Ishikawa (cell line): ENCODE results near the gene RGS7.

Source experiments
- CEBPB ChIP-seq: IDR thresholded peaks from 2 replicates; pipeline ENCODE4 v1.6.1; 2012
- CREB1 ChIP-seq: IDR thresholded peaks from 2 replicates; pipeline ENCODE4 v1.6.1; 2012; ENCODE audit warnings: low read depth
- EGR1 ChIP-seq: IDR thresholded peaks from 2 replicates; pipeline ENCODE4 v1.6.1; 2012
- EP300 ChIP-seq: IDR thresholded peaks from 2 replicates; pipeline ENCODE4 v1.6.1; 2012; ENCODE audit warnings: borderline replicate concordance
- FOXM1 ChIP-seq: IDR thresholded peaks from 2 replicates; pipeline ENCODE4 v1.6.1; 2012; ENCODE audit warnings: low read depth, borderline replicate concordance
- MAX ChIP-seq: IDR thresholded peaks from 2 replicates; pipeline ENCODE4 v1.6.1; 2012
- NFIC ChIP-seq: IDR thresholded peaks from 2 replicates; pipeline ENCODE4 v1.6.1; 2012
- RAD21 ChIP-seq: IDR thresholded peaks from 2 replicates; pipeline ENCODE4 v1.6.1; 2012; ENCODE audit warnings: low read depth
- REST ChIP-seq: IDR thresholded peaks from 2 replicates; pipeline ENCODE4 v1.6.1; 2012; ENCODE audit warnings: low read depth, mild to moderate bottlenecking
- TAF1 ChIP-seq: IDR thresholded peaks from 2 replicates; pipeline ENCODE4 v1.6.1; 2012; ENCODE audit warnings: low read depth, mild to moderate bottlenecking
- TCF12 ChIP-seq: IDR thresholded peaks from 2 replicates; pipeline ENCODE4 v1.6.1; 2012; ENCODE audit warnings: low read depth
- TEAD4 ChIP-seq: IDR thresholded peaks from 2 replicates; pipeline ENCODE4 v1.6.1; 2012
- USF1 ChIP-seq: IDR thresholded peaks from 2 replicates; pipeline ENCODE4 v1.6.1; 2012
- YY1 ChIP-seq: IDR thresholded peaks from 2 replicates; pipeline ENCODE4 v1.6.1; 2012; ENCODE audit warnings: low read depth
- ZBTB7A ChIP-seq: IDR thresholded peaks from 2 replicates; pipeline ENCODE4 v1.6.1; 2012; ENCODE audit warnings: low read depth

Gene RGS7

GRCh38 chr1:241357366-241358340, 648 bp upstream of the RGS7 start:
- no peak for TF ChIP-seq EP300
- no peak for TF ChIP-seq EGR1
- TF ChIP-seq REST: no peak
- TF ChIP-seq MAX: no peak
- TF ChIP-seq CEBPB: no peak
- no peak for TF ChIP-seq NFIC
- no peak for TF ChIP-seq RAD21
- no peak for TF ChIP-seq FOXM1
- no peak for TF ChIP-seq USF1
- TF ChIP-seq TAF1: no peak
- no peak for TF ChIP-seq ZBTB7A
- TF ChIP-seq CREB1: no peak
- TF ChIP-seq TCF12: no peak
- TF ChIP-seq TEAD4: no peak
- TF ChIP-seq YY1: no peak

GRCh38 chr1:241356187-241356518, 852 bp downstream of the RGS7 start:
- TF ChIP-seq EGR1 (no peak), USF1 (no peak), FOXM1 (no peak), TCF12 (no peak), RAD21 (no peak), TEAD4 (no peak), REST (no peak), ZBTB7A (no peak), NFIC (no peak)

GRCh38 chr1:241355311-241356010, 1.5 kb downstream of the RGS7 start:
- TF ChIP-seq TAF1 (no peak), USF1 (no peak), CEBPB (no peak), EGR1 (no peak), RAD21 (no peak), TCF12 (no peak), REST (no peak), CREB1 (no peak), NFIC (no peak), TEAD4 (no peak), FOXM1 (no peak), EP300 (no peak), ZBTB7A (no peak), MAX (no peak)
